Retinal pigment epithelial cell (primary cell): ENCODE measurements around the gene VPS51.
A peak's percentile ranks its signal among the peaks of the same experiment; 100 is the strongest.

Source experiments
- DNase-seq: peaks from one replicate; pipeline ENCODE4 v3.0.0-alpha.2; 2010; ENCODE audit warnings: low read depth
- H3K4me3 ChIP-seq: 2 replicates; pipeline ENCODE4 v1.5.1; 2011; ENCODE audit warnings: mild to moderate bottlenecking, low read length, control low read depth, moderate library complexity
- TF ChIP-seq, protein P1 (sequence below): conservative IDR thresholded peaks from 2 replicates; pipeline ENCODE4 v1.5.1; 2011; ENCODE audit warnings: low read depth, low read length, control low read depth, inconsistent platforms

Gene VPS51

DNA sequence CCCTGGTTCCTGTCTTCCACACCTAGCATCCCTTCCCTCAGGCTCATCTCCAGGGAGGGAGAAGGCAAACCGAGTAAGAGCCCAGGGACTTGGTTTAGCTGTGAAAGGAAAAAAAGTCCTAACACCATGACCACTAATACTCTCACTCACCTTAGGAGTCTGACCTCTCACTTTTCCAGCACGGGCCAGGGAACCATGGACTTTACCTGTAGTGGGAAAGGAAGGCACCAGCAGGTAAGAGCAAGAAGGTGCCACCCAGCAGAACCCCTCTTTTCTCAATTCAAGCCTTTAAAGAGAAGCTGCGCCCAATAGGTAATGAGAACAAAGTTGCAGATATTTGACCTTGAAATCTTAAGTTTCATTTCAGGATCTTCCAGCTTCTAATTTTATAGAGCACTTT, 24.8 kb downstream of the VPS51 start:
- TF ChIP-seq, protein P1, sequence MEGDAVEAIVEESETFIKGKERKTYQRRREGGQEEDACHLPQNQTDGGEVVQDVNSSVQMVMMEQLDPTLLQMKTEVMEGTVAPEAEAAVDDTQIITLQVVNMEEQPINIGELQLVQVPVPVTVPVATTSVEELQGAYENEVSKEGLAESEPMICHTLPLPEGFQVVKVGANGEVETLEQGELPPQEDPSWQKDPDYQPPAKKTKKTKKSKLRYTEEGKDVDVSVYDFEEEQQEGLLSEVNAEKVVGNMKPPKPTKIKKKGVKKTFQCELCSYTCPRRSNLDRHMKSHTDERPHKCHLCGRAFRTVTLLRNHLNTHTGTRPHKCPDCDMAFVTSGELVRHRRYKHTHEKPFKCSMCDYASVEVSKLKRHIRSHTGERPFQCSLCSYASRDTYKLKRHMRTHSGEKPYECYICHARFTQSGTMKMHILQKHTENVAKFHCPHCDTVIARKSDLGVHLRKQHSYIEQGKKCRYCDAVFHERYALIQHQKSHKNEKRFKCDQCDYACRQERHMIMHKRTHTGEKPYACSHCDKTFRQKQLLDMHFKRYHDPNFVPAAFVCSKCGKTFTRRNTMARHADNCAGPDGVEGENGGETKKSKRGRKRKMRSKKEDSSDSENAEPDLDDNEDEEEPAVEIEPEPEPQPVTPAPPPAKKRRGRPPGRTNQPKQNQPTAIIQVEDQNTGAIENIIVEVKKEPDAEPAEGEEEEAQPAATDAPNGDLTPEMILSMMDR, result no peak
- no peak for DNase-seq
- peak overlapping the region; percentile 98 for H3K4me3 ChIP-seq

DNA sequence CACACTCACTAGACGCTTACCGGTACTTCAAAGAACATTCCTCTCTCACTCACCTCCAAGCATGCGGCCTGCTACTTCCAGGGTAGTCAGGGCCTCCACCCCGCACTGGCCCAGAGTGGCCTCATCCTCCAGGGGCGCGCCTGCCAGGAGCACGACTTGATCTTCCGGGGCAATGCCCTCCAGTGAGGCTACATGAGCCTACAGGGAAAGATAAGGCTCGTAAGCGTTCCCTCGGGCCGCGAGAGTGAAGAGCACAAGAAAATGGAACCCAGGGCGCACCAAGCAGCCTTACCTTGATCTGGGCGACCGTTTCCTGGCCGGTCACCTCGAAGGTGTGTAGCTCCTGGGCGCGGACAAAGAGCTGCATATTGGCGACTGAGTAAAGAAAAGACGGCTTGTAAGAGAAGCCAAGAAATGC, 25.4 kb downstream of the VPS51 start:
- no peak for DNase-seq
- TF ChIP-seq, protein P1, result no peak
- peak overlapping the region; percentile 98 for H3K4me3 ChIP-seq

DNA sequence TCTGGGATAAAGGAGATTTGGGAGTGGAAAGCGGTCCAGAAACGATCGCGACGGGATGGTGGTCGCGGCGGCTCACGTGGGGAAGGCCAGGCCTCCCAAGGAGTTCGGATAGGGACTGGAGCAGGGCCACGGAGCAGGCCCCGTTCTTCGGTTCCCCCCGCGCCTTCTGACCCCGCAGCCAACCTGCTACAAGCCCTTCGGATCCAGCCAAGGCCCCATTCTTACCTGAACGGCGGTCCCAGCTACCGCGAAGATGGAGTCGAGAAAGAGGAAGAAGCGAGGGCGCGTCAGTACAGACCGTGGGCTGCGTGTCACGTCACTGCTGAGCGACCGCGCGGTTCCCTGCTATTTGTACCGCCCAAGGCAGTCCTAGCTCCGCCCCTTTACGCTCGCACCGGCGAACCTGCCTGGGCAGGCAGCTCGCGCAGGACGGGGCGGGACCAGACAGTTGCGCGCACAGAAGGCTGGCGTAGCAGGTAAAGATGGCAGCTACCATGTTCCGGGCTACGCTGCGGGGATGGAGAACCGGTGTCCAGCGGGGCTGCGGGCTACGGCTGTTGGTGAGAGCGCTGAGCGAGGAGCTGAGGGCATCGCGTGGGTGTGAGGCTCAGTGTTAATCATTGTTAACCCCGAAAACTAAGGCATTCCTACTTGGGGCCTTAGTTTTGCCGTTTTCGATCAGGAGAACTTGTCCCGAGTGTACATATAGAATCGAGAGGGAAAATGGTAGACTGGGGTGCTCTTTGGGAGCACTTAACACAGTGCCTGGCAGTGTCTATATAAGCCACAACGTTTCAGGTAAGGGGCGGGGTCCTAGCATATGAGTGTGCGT, 26.1 kb downstream of the VPS51 start, which contains the start of the genes FAU and MRPL49:
FAU (minus strand) TSS at position 270 of the 832 bp plus-strand sequence. CDS start 321 bp downstream, outside the sequence.
MRPL49 (plus strand) TSS at position 457 of the 832 bp plus-strand sequence; CDS start at position 483, 26 bp downstream.
- TF ChIP-seq, protein P1, result no peak
- DNase-seq, result peak; percentile 94
- H3K4me3 ChIP-seq, result peak within 1 kb of the TSS; percentile 98

DNA sequence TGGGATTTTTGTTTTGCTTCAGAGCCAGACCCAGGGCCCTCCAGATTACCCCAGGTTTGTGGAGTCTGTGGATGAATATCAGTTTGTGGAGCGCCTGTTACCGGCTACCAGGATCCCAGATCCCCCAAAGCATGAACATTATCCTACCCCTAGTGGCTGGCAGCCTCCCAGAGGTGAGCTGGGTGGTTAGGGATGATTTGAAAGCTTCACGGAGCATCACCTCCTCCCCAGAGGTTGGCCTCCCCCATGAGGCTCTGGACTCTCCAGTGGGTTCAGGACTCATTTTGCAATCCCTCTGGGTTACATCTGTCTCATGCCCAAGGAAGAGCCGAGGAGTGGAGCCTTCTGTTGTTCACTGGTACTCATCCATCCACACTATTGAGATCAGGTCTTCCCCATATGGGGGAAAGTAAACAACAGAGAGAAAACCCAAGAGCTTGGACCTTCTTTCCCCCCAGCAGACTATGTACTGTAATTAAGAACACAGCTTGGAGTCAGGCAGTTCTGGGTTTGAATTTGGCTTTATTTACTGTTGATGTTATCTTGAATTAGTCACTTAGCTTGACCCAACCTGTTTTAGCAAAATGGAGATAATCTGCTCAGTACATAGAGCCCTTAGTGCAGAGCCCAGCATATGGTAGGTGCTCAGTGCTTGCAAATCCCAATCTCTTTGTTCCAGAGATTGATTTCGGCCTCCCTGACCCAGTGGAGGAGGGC, 28.6 kb downstream of the VPS51 start:
- H3K4me3 ChIP-seq, result no peak overlapping the region
- no peak for DNase-seq
- TF ChIP-seq, protein P1, result no peak

DNA sequence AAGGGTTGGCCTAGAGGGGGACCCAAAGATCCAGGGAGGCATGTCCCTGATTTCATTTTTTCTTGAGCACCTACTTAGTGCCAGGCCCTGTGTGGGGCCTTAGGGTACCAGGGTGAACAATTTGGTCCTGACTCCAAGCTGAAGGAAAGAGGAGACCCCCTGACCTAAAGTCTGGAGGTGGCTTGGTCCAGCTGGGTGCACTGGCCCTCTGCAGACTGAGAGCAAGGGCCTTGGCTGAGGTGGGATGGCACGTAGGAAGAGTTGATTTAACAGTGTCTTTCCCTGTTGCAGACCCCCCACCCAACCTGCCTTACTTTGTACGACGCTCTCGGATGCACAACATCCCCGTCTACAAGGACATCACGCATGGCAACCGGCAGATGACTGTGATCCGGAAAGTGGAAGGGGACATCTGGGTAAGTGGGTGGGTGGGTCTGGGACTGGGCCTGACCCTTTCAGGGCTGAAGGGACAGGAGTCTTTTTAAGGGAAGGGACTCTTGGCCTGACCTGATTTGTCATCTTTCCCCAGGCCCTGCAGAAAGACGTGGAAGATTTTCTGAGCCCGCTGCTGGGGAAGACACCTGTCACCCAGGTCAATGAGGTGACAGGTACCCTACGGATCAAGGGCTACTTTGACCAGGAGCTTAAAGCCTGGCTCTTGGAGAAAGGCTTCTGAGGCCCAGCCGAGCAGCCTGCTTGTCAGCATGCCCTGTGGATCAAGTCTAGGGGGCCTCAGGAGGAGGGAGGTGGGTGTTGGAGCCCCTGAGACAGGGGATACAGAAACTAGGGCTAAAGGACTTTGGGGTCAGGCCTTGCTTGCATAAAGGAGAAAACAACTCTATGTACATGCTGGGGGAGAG, 29.4 kb downstream of the VPS51 start:
- no peak for DNase-seq
- H3K4me3 ChIP-seq, result no peak overlapping the region
- TF ChIP-seq, protein P1, result no peak

DNA sequence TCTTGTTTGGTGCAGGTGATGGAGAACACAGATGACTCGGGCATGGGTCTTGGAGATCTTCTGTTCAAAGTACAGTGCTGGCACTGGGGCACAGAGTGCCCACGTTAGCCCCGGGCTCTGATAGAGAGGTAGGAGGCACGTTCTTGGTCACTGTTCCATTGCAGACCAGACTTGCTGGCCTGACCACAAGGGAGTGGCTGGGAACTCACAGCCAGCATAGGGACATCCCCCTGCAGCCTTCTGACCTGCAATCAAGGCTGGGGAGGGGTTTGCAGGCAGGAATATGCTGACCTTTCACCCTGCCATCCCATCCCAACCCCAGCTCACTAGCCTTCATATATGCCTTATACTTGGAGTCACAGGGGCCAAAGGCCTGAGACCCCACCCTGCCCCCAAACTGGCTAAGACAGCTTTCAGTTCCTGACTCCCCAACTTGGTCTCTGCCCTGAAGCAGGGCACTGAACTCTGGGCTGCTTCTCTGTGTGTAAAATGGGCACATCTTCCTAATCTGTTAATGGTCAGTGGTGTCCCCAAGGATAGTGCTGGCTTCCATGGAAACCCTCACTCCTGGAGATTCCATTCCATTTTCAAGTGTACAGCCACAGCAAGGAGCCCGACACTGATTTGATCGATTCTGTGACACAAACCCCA, 30.7 kb downstream of the VPS51 start:
- TF ChIP-seq, protein P1, result no peak
- DNase-seq, result no peak
- no peak overlapping the region for H3K4me3 ChIP-seq
